ENCODE data around the gene SLC26A1.

DNA sequence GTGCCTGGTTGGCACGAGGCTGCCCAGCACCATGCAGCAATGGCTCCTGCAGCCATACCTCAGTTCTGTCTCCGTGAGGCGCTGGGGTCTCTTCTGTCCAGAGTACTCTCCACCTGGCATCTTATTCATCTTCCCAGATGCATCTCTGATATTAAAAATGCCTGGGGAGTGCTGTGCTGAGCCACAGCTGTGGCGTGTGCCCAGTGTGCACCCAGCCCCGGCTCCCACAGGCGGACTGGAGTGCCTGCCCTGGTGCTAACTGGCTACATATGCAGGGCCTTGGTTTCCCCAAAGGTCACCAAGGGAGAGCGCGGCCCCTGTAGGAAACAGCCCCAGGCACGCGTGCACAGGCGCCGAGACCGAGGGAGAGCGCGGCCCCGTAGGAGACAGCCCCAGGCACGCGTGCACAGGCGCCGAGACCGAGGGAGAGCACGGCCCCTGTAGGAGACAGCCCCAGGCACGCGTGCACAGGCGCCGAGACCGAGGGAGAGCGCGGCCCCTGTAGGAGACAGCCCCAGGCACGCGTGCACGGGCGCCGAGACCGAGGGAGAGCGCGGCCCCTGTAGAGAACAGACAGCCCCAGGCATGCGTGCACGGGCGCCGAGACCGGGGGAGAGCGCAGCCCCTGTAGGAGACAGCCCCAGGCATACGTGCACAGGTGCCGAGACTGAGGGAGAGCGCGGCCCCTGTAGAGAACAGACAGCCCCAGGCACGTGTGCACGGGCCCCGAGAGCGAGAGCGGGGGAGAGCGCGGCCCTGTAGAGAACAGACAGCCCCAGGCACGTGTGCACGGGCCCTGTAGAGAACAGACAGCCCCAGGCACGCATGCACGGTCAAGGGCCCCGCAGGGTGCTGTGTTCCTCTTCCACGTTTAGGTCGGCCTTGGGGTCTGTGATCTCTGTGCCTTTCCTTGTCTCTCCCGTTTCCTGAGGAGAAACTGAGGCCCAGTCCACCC, 46.4 kb downstream of the SLC26A1 start:
- TF ChIP-seq POLR2AphosphoS5 (IDR thresholded peaks at IDR 0.05; ENCODE audit: low read depth, low read length) (no peak), POLR2A (IDR thresholded peaks at IDR 0.05; ENCODE audit: low read depth, low read length) (no peak)
